HT1080 (cell line): Measurements from ENCODE around the gene TMEM132C. TPM values are rescaled to one million over a fixed set of nuclear protein-coding genes. Genes with fewer than 3 reads are reported as not detected.

ENCODE experiments used
- small RNA-seq: library from RNA; depleted of rRNA; stranded (forward); fragments of <200 nt; gene quantifications from one replicate; pipeline ENCODE3, GENCODE V24; 2014
- total RNA-seq: library from RNA; depleted of rRNA; stranded (reverse); fragments of >200 nt; shearing (Covaris generic); gene quantifications from 2 replicates; pipeline ENCODE4 v1.2.3, GENCODE V29; 2014

Gene TMEM132C
- total RNA-seq, 1 experiment from 2014 or later: not detected

Small RNA genes lying within 50 kb of the gene (small RNA-seq; reads per million reads assigned to genes)
- gene MIR3612 (not detected), gene MIR4419B (not detected)
